Glomerular visceral epithelial cell (primary cell): ENCODE data around the gene ANTKMT.

Experiments used
- DNase-seq: peaks from one replicate; pipeline ENCODE4 v3.0.0-alpha.2; 2016; ENCODE audit errors: extremely low spot score

ANTKMT gene

GRCh38 chr16:720990-721764 lies at the start of gene ANTKMT:
Gene ANTKMT, plus strand, starts transcription at chr16:721146. Its CDS starts 129 bp downstream, at chr16:721275.
- DNase-seq, result peak; percentile 84

- DNase-seq, result no peak
These were observed 49.4 kb upstream of the ANTKMT start for GRCh38 chr16:671353-672131.

- no peak for DNase-seq
These were observed 48.6 kb upstream of the ANTKMT start for GRCh38 chr16:672371-672770.

- no peak for DNase-seq
These were observed 48.1 kb upstream of the ANTKMT start for GRCh38 chr16:672851-673250.

- no peak for DNase-seq
These were observed 47.5 kb upstream of the ANTKMT start for GRCh38 chr16:673399-673991.

- DNase-seq, result no peak
These were observed 46.6 kb upstream of the ANTKMT start for GRCh38 chr16:674214-674881.

GRCh38 chr16:674968-675883 lies 45.7 kb upstream of the ANTKMT start, which contains the start of gene RHBDL1:
Gene RHBDL1, plus strand, starts transcription at chr16:675671. Its CDS starts 120 bp downstream, at chr16:675791.
- DNase-seq, result no peak

GRCh38 chr16:675884-676564 lies 44.9 kb upstream of the ANTKMT start:
- no peak for DNase-seq

GRCh38 chr16:676565-676902 lies 44.4 kb upstream of the ANTKMT start:
- DNase-seq, result no peak

GRCh38 chr16:676913-677312 lies 44.0 kb upstream of the ANTKMT start:
- DNase-seq, result no peak

GRCh38 chr16:677316-678190 lies 43.4 kb upstream of the ANTKMT start:
- no peak for DNase-seq

GRCh38 chr16:678209-678857 lies 42.6 kb upstream of the ANTKMT start:
- DNase-seq, result no peak

GRCh38 chr16:678858-679813 lies 41.8 kb upstream of the ANTKMT start:
- peak; percentile 67 for DNase-seq

- peak; percentile 87 for DNase-seq
These were observed 40.9 kb upstream of the ANTKMT start, which contains the start of gene STUB1 for GRCh38 chr16:679814-680624. Gene STUB1, plus strand, starts transcription at chr16:680410. Its CDS starts 116 bp downstream, at chr16:680526.

- DNase-seq, result no peak
These were observed 40.4 kb upstream of the ANTKMT start for GRCh38 chr16:680625-680945.

- DNase-seq, result no peak
These were observed 39.8 kb upstream of the ANTKMT start for GRCh38 chr16:680967-681745.
